Progenitor cell of endocrine pancreas (in vitro differentiated cells): Measurements from ENCODE around the gene MAZ. TPM values are rescaled to one million over a fixed set of nuclear protein-coding genes. Genes with fewer than 3 reads are reported as not detected.

Experiments
- DNase-seq: peaks from one replicate; pipeline ENCODE4 v3.0.0; 2021; ENCODE audit warnings: low spot score; ENCODE audit not compliant: unreplicated experiment
- H3K27ac Mint-ChIP-seq: 2 replicates; pipeline ENCODE4 v1.8.0; 2021; ENCODE audit warnings: mild to moderate bottlenecking, moderate library complexity, mixed read lengths
- H3K27me3 Mint-ChIP-seq: 2 replicates; pipeline ENCODE4 v1.8.0; 2021; ENCODE audit warnings: mixed read lengths
- H3K36me3 Mint-ChIP-seq: 2 replicates; pipeline ENCODE4 v1.8.0; 2022; ENCODE audit warnings: mixed read lengths; ENCODE audit not compliant: insufficient read depth
- H3K4me1 Mint-ChIP-seq: 2 replicates; pipeline ENCODE4 v1.8.0; 2021; ENCODE audit warnings: low read depth, mixed read lengths
- H3K4me3 Mint-ChIP-seq: 2 replicates; pipeline ENCODE4 v1.8.0; 2021; ENCODE audit warnings: low read depth, mild to moderate bottlenecking, moderate library complexity, mixed read lengths
- H3K9me3 Mint-ChIP-seq: 2 replicates; pipeline ENCODE4 v1.8.0; 2021; ENCODE audit warnings: low read depth, mixed read lengths
- CTCF ChIP-seq: fragments of 200-600 bp; sonication (generic); IDR thresholded peaks from one replicate; pipeline ENCODE4 v1.5.0; 2021; ENCODE audit warnings: antibody characterized with exemption, mild to moderate bottlenecking; ENCODE audit not compliant: unreplicated experiment
- total RNA-seq: library from RNA; stranded (reverse); gene quantifications from 2 replicates; pipeline ENCODE4 v1.2.1, GENCODE V29; 2021

MAZ gene
- total RNA-seq, 1 donor from 2014 or later = 347 TPM

- no peak for TF ChIP-seq CTCF
- peaks cover 8% of the 10 kb centered on the region for H3K36me3 Mint-ChIP-seq
- H3K4me1 Mint-ChIP-seq = peaks cover 25% of the 10 kb centered on the region
- no peak overlapping the region for H3K4me3 Mint-ChIP-seq
- DNase-seq = no peak
- peaks cover 13% of the 10 kb centered on the region for H3K27me3 Mint-ChIP-seq
- H3K9me3 Mint-ChIP-seq = no peaks in the 10 kb centered on the region
- no peak overlapping the region for H3K27ac Mint-ChIP-seq
Observed at GRCh38 chr16:29809850-29810698, 3.7 kb downstream of the MAZ start.

GRCh38 chr16:29810699-29811169, 4.4 kb downstream of the MAZ start:
- H3K9me3 Mint-ChIP-seq = no peaks in the 10 kb centered on the region
- TF ChIP-seq CTCF = no peak
- DNase-seq = no peak
- peak overlapping the region; percentile 57 for H3K4me3 Mint-ChIP-seq
- H3K36me3 Mint-ChIP-seq = peaks cover 8% of the 10 kb centered on the region
- H3K4me1 Mint-ChIP-seq = peaks cover 27% of the 10 kb centered on the region
- H3K27ac Mint-ChIP-seq = peak overlapping the region; percentile 88
- peaks cover 14% of the 10 kb centered on the region for H3K27me3 Mint-ChIP-seq

GRCh38 chr16:29811170-29811895, 5.0 kb downstream of the MAZ start:
- no peak for TF ChIP-seq CTCF
- Mint-ChIP-seq H3K27ac (peak overlapping the region; percentile 88), H3K36me3 (peaks cover 8% of the 10 kb centered on the region), H3K4me1 (peaks cover 28% of the 10 kb centered on the region), H3K4me3 (peak overlapping the region; percentile 57), H3K27me3 (peaks cover 14% of the 10 kb centered on the region), H3K9me3 (no peaks in the 10 kb centered on the region)
- peak; percentile 75 for DNase-seq

- peaks cover 14% of the 10 kb centered on the region for H3K27me3 Mint-ChIP-seq
- peak within 1 kb of the TSS; percentile 59 for H3K4me3 Mint-ChIP-seq
- H3K36me3 Mint-ChIP-seq = peaks cover 9% of the 10 kb centered on the region
- no peak for TF ChIP-seq CTCF
- peak within 1 kb of the TSS; percentile 88 for H3K27ac Mint-ChIP-seq
- DNase-seq = no peak
- no peaks in the 10 kb centered on the region for H3K9me3 Mint-ChIP-seq
- peaks cover 32% of the 10 kb centered on the region for H3K4me1 Mint-ChIP-seq
Observed at GRCh38 chr16:29811896-29812665, 5.8 kb downstream of the MAZ start, which contains the start of gene PRRT2. Gene PRRT2 (plus strand): TSS chr16:29812193. CDS start chr16:29813055, 862 bp downstream.
